K562 (cell line): ENCODE measurements around the gene TECPR1. TPM values are rescaled to one million over a fixed set of nuclear protein-coding genes. Genes with fewer than 3 reads are reported as not detected.

Experiments used
- HDAC1 ChIP-seq, 2 experiments: fragments of 450-650 bp; IDR thresholded peaks; 2 replicates each; pipeline ENCODE4 v1.6.1; 2016 to 2017; ENCODE audit warnings: inconsistent platforms in 1 of 2, mild to moderate bottlenecking in 1 of 2, moderate library complexity in 1 of 2
- ZNF318 ChIP-seq, 2 experiments: fragments of 450-650 bp; IDR thresholded peaks; 2 replicates each; pipeline ENCODE4 v1.6.1; 2016; ENCODE audit warnings: mild to moderate bottlenecking in 2 of 2, borderline replicate concordance in 1 of 2, low read depth in 1 of 2, moderate library complexity in 1 of 2
- polyA plus RNA-seq, 8 experiments: library from polyadenylated mRNA; depleted of rRNA in 4 of 8; stranded (reverse) in 5 of 8; unstranded in 3 of 8; fragments of >200 nt; fragmentation: Nextera tagmentation in 2 of 8; fragmentation: Illumina TruSeq in 1 of 8; extraction: Ambion mirVana in 2 of 8; extraction: Trizol in 1 of 8; gene quantifications; 2 replicates each; pipeline versions ENCODE4 v1.2.1 to v1.2.3, GENCODE V29; 2011 to 2014; ENCODE audit warnings: inconsistent platforms in 1 of 8, missing spikeins in 1 of 8
- total RNA-seq, 7 experiments: library from RNA; depleted of rRNA in 6 of 7; stranded (reverse); fragments of >200 nt in 6 of 7; fragmentation: Illumina TruSeq in 2 of 7; extraction: Trizol in 2 of 7; gene quantifications; 2 replicates each; pipeline versions ENCODE4 v1.2.1 to v1.2.3, GENCODE V29; 2011 to 2021; ENCODE audit warnings: low replicate concordance in 1 of 7

Gene TECPR1
- total and polyA plus RNA-seq, 9 of the 15 experiments (the other 6 are each of a cell fraction or from before 2014, with no cell fraction given) = 0.17 to 15.0 (median 2.2) TPM

- TF ChIP-seq ZNF318 (IDR thresholded peaks at IDR 0.05; ENCODE audit: borderline replicate concordance in 1 of 2, low read depth in 1 of 2) (no peak; a peak in 2 of 4 replicates), HDAC1 (IDR thresholded peaks at IDR 0.05) (peak in 1 of 2 experiments; percentile 71; a peak in 2 of 4 replicates)
These were observed 48.8 kb upstream of the TECPR1 start (continued) for GRCh38 chr7:98300595-98301372.
